ENCODE results near the gene SLC35G2.
"Not testable (repeated sequence)": the region's sequence is repeated elsewhere in the genome, so short reads cannot be mapped to it uniquely, and the experiment has no call there.

Gene SLC35G2

DNA sequence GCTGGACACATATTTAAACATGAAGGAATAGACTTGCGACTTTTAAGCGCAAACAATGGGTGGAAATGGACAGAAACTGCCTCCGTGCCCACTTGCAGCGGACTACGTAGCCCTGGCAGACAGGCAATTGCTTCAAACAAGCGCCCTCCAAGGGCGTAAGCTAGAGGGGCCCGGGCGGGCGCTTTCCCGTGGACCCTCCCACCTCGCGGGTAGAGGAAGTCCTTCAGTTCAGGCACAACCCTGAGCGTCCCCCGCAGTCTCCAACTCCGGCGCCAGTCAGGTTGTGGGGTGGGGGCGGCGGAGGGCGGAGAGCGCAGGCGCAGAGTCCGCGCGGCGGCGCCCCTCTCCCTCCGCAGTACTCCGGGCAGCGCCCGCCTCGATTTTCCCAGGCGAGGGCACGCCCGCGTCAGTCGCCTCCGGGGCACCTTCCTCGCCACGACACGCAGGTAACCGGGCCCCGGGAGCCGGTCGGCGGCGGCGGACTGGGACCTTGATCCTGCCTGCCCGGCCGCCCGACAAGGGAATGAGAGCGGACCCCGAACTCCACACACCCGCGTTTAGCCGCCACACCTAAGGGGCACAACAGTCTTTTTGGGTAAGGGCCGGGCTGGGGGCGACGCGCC lies at the start of gene SLC35G2:
Gene SLC35G2, plus strand, starts transcription at position 358 of the 623 bp plus-strand sequence. CDS start 35,335 bp downstream, outside the sequence.
- peaks cover 32% of the 10 kb centered on the region for H3K27me3 Mint-ChIP-seq
- peaks cover 7% of the 10 kb centered on the region for H3K36me3 Mint-ChIP-seq
- H3K4me1 Mint-ChIP-seq (ENCODE audit: low read depth) = peaks cover 20% of the 10 kb centered on the region
- peak within 1 kb of the TSS; percentile 28 for H3K27ac Mint-ChIP-seq
- H3K4me3 Mint-ChIP-seq = peak within 1 kb of the TSS; percentile 92
- H3K9me3 Mint-ChIP-seq (ENCODE audit: low read depth) = peaks cover 6% of the 10 kb centered on the region

DNA sequence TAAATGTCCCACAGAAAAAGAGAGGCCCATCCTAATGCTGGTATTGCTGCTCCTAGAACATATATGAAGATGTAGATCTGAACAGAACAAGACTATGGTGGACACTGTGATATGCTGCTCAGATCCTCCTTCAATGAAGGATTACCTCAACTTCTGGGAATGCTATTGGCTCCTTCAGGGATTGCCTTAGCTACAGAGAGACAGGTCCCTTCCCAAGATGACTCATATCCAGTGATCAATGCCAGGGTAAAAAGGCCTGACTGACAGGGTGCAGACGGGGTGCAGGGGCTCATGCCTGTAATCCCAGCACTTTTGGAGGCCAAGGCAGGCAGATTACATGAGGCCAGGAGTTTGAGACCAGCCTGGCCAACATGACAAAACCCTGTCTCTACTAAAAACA lies 46.2 kb upstream of the SLC35G2 start:
- Mint-ChIP-seq H3K4me3 (no peak overlapping the region), H3K27ac (no peak overlapping the region), H3K27me3 (no peaks in the 10 kb centered on the region), H3K9me3 (ENCODE audit: low read depth) (no peaks in the 10 kb centered on the region), H3K36me3 (no peaks in the 10 kb centered on the region), H3K4me1 (ENCODE audit: low read depth) (no peaks in the 10 kb centered on the region)

DNA sequence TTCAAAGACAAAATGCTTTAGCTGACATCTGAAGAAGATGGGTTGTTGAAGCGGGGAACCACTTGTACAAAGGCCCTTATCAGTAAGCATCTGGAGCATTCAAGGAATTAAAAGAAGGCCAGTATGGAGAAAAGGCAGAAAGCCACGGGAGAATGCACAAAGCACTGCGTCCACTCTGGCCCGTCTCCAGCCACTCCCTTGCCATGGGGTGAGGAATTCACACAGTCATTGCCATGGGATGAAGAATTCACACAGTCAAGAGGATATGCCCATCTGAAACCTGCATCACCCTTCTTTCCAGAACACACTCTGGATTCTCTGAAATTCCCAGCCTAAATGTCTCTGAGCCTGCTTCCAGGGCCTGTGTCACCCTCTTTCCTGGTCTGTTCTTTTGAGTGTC lies 40.1 kb upstream of the SLC35G2 start:
- Mint-ChIP-seq H3K4me3 (no peak overlapping the region), H3K27me3 (no peaks in the 10 kb centered on the region), H3K27ac (no peak overlapping the region), H3K36me3 (no peaks in the 10 kb centered on the region), H3K4me1 (ENCODE audit: low read depth) (no peaks in the 10 kb centered on the region), H3K9me3 (ENCODE audit: low read depth) (no peaks in the 10 kb centered on the region)

DNA sequence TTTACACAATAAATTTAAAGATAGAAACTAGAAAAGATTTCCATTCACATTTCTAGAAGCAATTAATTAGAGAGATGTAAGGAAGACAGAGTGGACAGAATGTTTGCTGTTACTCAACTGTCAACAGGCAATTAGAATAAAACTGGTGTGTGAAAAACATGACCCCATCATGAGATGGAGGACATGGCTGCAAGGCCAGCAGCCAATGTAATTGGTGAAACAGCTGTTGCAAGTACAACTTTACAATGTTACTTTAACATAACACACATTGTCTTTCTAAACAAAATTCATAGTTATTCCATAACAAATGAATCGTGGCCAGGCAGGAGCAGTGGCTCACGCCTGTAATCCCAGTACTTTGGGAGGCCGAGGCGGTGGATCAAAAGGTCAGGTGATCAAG lies 38.2 kb upstream of the SLC35G2 start:
- Mint-ChIP-seq H3K27me3 (no peaks in the 10 kb centered on the region), H3K9me3 (ENCODE audit: low read depth) (no peaks in the 10 kb centered on the region), H3K4me1 (ENCODE audit: low read depth) (no peaks in the 10 kb centered on the region), H3K4me3 (no peak overlapping the region), H3K27ac (no peak overlapping the region), H3K36me3 (no peaks in the 10 kb centered on the region)

DNA sequence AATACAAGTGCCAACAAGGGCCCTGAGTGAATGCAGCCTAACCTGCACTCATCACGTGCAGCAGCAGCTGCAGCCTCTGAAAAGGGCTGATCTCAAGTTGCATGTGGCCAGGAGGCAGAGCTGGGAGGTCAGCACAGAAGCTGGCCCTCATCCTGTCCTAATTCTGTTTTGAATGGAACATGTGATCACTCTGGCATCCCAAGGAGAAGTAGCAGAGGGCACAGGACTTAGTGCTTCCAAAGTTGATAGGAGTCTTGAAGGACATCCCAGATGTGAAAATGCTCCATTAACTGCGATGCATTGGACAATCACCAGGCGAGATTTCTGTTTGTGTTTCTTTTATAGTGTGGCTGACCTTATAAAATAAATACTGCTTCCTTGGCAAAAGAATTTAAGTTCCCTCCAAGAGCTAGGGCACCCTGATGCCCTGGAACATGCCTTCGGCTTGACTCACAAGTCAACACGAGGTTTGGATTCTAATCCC lies 35.2 kb upstream of the SLC35G2 start:
- Mint-ChIP-seq H3K36me3 (no peaks in the 10 kb centered on the region), H3K27ac (no peak overlapping the region), H3K4me3 (no peak overlapping the region), H3K9me3 (ENCODE audit: low read depth) (no peaks in the 10 kb centered on the region), H3K27me3 (no peaks in the 10 kb centered on the region), H3K4me1 (ENCODE audit: low read depth) (peaks cover 12% of the 10 kb centered on the region)

DNA sequence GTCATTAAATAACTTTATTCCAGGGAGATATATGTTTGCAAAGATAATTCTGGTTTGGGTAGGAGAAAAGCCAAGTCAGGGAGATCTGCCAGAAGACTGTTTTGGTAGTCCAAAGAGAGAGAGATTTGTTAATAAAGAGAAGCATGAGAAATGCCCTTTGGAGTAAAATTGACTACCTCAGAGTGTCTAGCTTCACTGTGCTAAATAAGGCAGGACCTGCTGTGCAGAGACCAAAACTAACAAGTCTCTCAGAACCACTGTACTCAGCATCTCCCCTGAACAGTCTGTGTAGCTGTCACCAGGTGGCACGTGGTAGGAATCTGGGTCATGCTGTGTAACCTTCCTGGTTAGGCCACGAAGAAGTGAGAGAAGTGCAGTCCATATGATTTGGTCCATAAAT lies 31.6 kb upstream of the SLC35G2 start:
- Mint-ChIP-seq H3K27me3 (no peaks in the 10 kb centered on the region), H3K9me3 (ENCODE audit: low read depth) (no peaks in the 10 kb centered on the region), H3K27ac (no peak overlapping the region), H3K36me3 (no peaks in the 10 kb centered on the region), H3K4me1 (ENCODE audit: low read depth) (peaks cover 12% of the 10 kb centered on the region), H3K4me3 (no peak overlapping the region)

DNA sequence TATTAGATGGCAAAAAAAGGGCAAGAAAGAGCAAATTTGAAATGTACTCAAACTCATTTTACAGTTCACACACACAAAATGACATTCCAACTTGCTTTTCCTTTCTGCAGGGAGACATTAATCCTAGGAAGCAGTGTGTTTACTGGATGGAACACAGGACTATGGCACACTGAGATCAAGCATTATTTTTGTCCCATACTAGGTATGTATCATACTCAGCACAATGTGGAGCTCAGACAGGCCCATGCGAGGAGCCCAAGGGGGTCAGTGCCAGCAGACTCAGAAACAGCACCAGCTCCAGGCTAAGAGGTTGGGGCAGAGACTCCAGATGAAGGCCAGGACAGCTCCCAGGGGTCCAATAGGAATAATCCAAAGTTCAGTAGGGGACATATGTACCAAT lies 30.8 kb upstream of the SLC35G2 start:
- H3K27ac Mint-ChIP-seq = no peak overlapping the region
- no peaks in the 10 kb centered on the region for H3K27me3 Mint-ChIP-seq
- no peaks in the 10 kb centered on the region for H3K9me3 Mint-ChIP-seq (ENCODE audit: low read depth)
- H3K4me3 Mint-ChIP-seq = no peak overlapping the region
- no peaks in the 10 kb centered on the region for H3K36me3 Mint-ChIP-seq
- peaks cover 12% of the 10 kb centered on the region for H3K4me1 Mint-ChIP-seq (ENCODE audit: low read depth)

DNA sequence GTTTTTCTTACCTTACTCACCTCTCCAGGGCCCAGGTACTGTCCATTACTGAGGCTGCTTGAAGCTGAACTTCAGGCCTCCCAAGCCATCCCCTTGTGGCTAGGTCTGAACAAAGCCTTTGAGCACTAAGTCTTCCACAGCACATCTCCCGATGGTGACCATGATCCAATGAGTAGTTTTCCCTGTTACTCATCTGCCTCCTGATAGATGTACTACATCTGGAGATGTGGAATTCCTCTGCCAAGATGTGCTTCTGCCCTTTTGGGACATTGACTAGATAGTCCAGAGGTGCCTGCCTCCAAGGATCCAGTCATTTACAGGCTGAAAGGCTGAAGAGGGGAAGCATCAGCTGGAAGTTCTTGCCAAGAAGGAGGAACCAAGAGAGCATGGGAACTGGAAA lies 28.9 kb upstream of the SLC35G2 start:
- Mint-ChIP-seq H3K4me3 (no peak overlapping the region), H3K27ac (no peak overlapping the region), H3K4me1 (ENCODE audit: low read depth) (peaks cover 12% of the 10 kb centered on the region), H3K36me3 (no peaks in the 10 kb centered on the region), H3K27me3 (no peaks in the 10 kb centered on the region), H3K9me3 (ENCODE audit: low read depth) (no peaks in the 10 kb centered on the region)

DNA sequence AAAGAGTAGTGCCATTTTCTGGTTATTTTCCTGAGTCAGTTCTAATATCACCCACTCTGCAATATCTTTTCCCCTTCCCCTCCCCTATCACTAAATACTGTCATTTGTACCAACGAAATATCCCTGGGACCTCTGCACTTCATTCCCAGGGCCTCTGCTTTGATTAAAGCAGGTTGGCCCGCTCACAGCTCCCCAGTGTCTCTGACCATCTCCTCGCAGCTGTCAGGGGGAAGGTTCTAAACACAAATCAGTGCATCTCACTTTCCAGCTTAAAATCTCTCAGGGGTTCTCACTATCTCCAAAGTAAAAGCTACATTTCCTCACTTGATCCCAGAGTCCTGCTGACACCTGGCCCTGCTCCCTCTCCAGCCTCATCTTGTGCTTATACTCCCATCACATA lies 28.1 kb upstream of the SLC35G2 start:
- Mint-ChIP-seq H3K4me3 (no peak overlapping the region), H3K4me1 (ENCODE audit: low read depth) (peaks cover 12% of the 10 kb centered on the region), H3K27me3 (peaks cover 2% of the 10 kb centered on the region), H3K36me3 (no peaks in the 10 kb centered on the region), H3K9me3 (ENCODE audit: low read depth) (no peaks in the 10 kb centered on the region), H3K27ac (no peak overlapping the region)

DNA sequence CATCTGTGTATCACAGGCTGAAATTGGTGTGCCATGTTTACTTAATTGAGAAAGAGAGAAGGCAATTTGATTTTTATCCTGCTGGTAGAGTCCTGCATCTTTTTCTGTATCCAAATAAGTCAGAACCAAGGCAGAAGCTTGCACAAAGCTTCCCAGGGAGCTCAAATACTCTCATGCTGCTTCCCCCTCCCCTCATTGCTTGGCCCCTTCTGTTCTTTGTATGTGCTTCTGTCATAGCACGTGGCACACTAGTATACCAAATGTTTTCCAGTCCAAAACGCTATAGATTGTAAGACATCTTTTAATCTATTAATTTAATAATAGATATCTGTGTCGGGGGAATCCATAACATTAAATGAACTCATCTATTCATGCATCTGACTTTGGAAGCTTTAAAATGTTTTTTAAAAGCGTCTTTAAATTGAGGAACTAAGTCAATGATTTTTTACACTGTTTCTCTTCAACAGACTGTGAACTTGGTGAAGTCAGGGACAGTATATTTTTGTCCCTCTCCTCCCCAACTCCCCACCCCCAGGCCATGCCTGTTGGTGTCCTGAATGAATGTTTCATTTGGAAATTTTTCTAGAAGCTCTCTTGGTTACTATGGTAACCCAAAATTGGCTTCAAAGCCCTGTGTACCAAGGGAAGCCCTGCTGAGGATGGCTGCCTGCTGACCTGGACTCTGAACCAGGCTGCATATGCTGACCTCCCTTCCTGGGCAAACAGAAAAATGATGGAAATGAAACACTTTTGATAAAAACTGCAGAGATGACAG lies 26.2 kb upstream of the SLC35G2 start:
- Mint-ChIP-seq H3K4me3 (no peak overlapping the region), H3K36me3 (no peaks in the 10 kb centered on the region), H3K9me3 (ENCODE audit: low read depth) (no peaks in the 10 kb centered on the region), H3K27me3 (peaks cover 2% of the 10 kb centered on the region), H3K27ac (no peak overlapping the region), H3K4me1 (ENCODE audit: low read depth) (no peaks in the 10 kb centered on the region)

DNA sequence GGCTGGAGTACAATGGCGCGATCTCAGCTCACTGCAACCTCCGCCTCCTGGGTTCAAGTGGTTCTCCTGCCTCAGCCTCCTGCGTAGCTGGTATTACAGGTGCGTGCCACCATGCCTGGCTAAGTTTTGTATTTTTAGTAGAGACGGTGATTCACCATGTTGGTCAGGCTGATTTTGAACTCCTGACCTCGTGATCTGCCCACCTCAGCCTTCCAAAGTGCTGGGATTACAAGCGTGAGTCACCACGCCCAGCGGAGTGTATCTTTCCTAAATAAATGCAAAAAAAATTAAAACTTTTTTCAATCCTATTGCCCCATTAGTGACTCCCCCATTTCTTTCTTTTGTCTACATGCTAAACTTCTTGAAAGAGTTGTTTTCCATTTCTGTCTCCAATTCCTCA lies 17.8 kb upstream of the SLC35G2 start:
- H3K27me3 Mint-ChIP-seq; H3K4me1 Mint-ChIP-seq (ENCODE audit: low read depth); H3K9me3 Mint-ChIP-seq (ENCODE audit: low read depth); H3K4me3 Mint-ChIP-seq; H3K27ac Mint-ChIP-seq; H3K36me3 Mint-ChIP-seq: not testable (repeated sequence)

DNA sequence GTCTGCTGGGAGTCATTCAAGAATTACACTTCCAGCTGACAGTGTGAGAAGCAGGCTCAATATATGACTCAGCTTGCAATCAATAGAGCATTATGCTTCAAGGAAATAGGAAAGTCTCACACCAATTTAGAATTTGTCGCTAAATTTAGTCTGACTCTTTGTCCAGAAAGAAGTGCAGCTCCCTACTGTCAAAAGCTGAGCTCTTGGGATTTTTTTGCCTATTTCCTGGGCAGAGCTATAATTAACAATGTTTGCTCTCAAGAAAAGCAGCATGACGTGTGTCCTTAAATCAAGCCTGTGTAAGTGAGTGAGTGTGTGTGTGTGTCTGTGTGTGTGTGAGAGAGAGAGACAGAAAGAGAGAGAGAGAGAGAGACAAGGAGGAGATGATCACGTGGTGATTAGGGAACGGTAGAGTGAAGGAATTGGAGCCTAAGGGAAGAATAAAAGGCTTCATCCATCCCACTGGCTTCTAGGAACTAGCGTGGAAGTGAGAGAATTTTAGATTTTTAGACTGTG lies 16.4 kb upstream of the SLC35G2 start:
- Mint-ChIP-seq H3K27me3 (no peaks in the 10 kb centered on the region), H3K4me1 (ENCODE audit: low read depth) (no peaks in the 10 kb centered on the region), H3K36me3 (no peaks in the 10 kb centered on the region), H3K4me3 (no peak overlapping the region), H3K9me3 (ENCODE audit: low read depth) (peaks cover 3% of the 10 kb centered on the region), H3K27ac (no peak overlapping the region)

DNA sequence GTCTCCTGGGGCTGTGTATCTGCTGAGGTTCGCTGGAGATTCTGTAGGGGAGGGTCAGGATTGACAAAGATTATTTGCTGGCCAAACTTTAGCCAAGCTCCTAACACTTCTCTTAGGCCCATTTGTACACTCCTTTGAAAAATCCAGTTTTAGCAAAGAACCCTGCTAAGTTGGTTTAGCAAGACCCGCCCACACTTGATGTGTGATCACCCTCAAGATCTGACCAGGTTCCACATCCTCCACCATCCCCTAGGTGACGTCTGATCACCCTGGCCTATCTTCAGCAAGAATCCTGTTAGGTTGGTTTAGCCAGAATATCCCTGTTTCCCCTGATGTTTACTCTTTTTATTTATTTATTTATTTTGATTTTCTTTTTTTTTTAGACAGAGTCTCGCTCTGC lies 14.8 kb upstream of the SLC35G2 start:
- no peaks in the 10 kb centered on the region for H3K9me3 Mint-ChIP-seq (ENCODE audit: low read depth)
- H3K27me3 Mint-ChIP-seq = no peaks in the 10 kb centered on the region
- no peaks in the 10 kb centered on the region for H3K4me1 Mint-ChIP-seq (ENCODE audit: low read depth)
- no peak overlapping the region for H3K4me3 Mint-ChIP-seq
- H3K36me3 Mint-ChIP-seq = no peaks in the 10 kb centered on the region
- no peak overlapping the region for H3K27ac Mint-ChIP-seq

DNA sequence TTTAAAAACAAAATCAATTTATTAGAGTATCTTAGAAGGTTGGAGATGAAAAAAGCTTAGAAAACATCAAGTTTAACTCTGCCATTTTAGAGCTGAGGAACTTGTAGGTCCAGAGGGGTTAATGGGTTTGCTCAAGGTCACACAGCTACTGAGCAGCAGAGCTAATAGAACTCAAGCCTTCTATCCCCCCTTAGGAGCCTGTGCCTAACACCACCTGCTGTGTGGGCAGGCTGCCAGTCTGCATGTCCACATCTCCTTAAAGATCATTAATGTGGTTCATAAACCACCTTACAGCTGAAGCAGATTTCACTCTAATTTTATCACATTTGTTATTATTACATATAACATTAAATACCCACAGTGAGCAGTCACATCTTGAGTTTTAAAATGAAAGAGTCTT lies 14.1 kb upstream of the SLC35G2 start:
- no peaks in the 10 kb centered on the region for H3K36me3 Mint-ChIP-seq
- no peak overlapping the region for H3K4me3 Mint-ChIP-seq
- H3K27me3 Mint-ChIP-seq = no peaks in the 10 kb centered on the region
- H3K4me1 Mint-ChIP-seq (ENCODE audit: low read depth) = no peaks in the 10 kb centered on the region
- no peaks in the 10 kb centered on the region for H3K9me3 Mint-ChIP-seq (ENCODE audit: low read depth)
- no peak overlapping the region for H3K27ac Mint-ChIP-seq

DNA sequence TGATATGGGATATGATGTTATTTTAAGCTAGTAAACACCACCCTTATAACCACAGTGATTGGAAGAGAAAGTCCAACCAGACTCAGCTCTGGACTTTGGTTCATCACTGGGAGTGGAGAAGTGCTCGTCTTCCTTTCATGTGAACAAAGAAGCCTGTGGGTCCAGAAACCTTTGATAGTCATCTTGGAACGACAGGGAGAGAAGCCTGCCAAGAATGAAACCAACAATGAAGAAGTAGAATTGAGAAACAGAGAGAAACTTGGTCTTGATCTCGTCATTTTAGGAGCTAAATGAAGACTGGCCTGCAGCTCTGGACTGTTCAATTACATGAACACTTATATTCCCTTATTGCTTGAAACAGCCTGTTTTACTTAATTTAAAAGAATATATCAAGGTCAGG lies 13.1 kb upstream of the SLC35G2 start:
- Mint-ChIP-seq H3K4me3 (no peak overlapping the region), H3K4me1 (ENCODE audit: low read depth) (no peaks in the 10 kb centered on the region), H3K9me3 (ENCODE audit: low read depth) (no peaks in the 10 kb centered on the region), H3K27me3 (no peaks in the 10 kb centered on the region), H3K36me3 (no peaks in the 10 kb centered on the region), H3K27ac (no peak overlapping the region)
